Lower leg skin (tissue), 3 donors: ENCODE measurements around the gene C9orf50.

Source experiments
- CTCF ChIP-seq, 3 donors: fragments of 450-650 bp; IDR thresholded peaks; one replicate each; pipeline ENCODE4 v1.5.1; 2016; ENCODE audit warnings: antibody characterized with exemption in 3 of 3, mild to moderate bottlenecking in 3 of 3, moderate library complexity in 2 of 3
- POLR2A ChIP-seq, 2 donors: fragments of 450-650 bp; IDR thresholded peaks; one replicate each; pipeline ENCODE4 v1.6.1; 2016 to 2017; ENCODE audit warnings: antibody characterized with exemption in 2 of 2, mild to moderate bottlenecking in 1 of 2, moderate library complexity in 1 of 2

DNA sequence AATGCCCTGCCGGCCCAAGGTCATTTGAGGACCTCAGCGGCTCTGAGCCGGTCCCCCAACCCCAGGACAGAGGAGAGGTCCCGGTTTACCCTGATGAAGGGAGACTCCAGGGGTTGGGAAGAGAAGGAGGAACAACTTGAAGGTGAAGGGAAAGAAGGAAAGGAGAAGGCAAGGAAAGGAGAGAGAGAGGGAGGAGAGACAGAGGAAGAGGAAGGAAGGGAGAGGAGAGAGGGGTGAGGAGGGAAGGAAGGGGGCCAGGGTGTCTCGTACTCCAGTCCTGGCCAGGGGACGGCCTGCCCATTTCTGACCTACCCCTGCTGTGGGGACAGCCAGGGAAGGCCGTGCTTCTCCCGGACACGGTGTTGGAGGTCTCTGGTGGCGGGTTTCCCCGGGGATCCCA, 46.5 kb upstream of the C9orf50 start:
- TF ChIP-seq CTCF (IDR thresholded peaks at IDR 0.05) (no peak), POLR2A (IDR thresholded peaks at IDR 0.05) (no peak)
